ENCODE results near the gene GNPTAB.

GNPTAB gene

DNA sequence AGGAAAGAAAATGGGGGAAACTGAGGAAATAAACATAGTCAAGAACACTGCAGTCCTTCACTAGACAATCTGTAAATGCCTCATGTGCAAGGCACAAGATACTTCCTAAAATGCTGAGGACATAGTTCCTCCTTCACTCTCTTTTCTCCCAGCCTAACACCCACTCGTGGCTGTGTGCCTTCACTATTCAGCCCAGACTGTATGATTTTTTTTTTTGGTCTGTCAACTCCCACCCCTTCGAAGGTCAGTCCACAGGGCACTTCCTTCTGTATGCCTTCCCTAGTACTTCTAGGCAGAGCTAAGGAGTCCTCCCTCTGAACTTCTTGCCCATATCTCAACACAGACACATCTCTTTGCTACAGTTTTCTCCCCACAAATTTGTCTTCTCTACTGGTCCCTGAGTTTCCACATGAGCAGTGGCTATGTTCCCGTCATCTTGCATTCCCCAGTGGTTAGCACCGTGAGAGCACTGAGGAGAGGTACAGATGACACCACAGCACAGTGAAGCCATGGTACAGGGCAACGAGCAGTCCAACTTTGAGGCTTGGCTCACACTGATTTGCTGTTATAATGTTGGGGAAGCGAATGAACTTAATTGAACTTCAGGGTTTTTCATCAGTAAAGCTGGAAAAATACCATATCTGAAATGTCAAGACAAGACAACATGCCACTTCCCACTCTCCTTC, 67.4 kb downstream of the GNPTAB start:
- no peak for DNase-seq (ENCODE audit: extremely low spot score)
- TF ChIP-seq FOXK2 (IDR thresholded peaks at IDR 0.05) = no peak
- no peak for TF ChIP-seq FOXA1 (IDR thresholded peaks at IDR 0.05)
- TF ChIP-seq PKNOX1 (IDR thresholded peaks at IDR 0.05) = no peak
- no peak for TF ChIP-seq TARDBP (IDR thresholded peaks at IDR 0.05)
- no peak for TF ChIP-seq ZNF384 (IDR thresholded peaks at IDR 0.05)
- TF ChIP-seq BHLHE40 (IDR thresholded peaks at IDR 0.05; ENCODE audit: borderline replicate concordance) = no peak
- no peak for TF ChIP-seq FOXM1 (IDR thresholded peaks at IDR 0.05; ENCODE audit: borderline replicate concordance)
- TF ChIP-seq ELF4 (IDR thresholded peaks at IDR 0.05) = no peak
- TF ChIP-seq NFRKB (IDR thresholded peaks at IDR 0.05) = no peak
- no peak for TF ChIP-seq SP1 (IDR thresholded peaks at IDR 0.05)
- no peak for TF ChIP-seq LEF1 (IDR thresholded peaks at IDR 0.05; ENCODE audit: borderline replicate concordance)
- TF ChIP-seq ARNT (IDR thresholded peaks at IDR 0.05) = no peak
- TF ChIP-seq SUZ12 (IDR thresholded peaks at IDR 0.05) = no peak
- TF ChIP-seq L3MBTL2 (conservative IDR thresholded peaks at IDR 0.05) = no peak
- TF ChIP-seq HDGF (IDR thresholded peaks at IDR 0.05; ENCODE audit: borderline replicate concordance) = no peak
- no peak for TF ChIP-seq CTBP1 (IDR thresholded peaks at IDR 0.05; ENCODE audit: borderline replicate concordance)
- ChIA-PET POLR2A (no interaction called here), CTCF (interaction anchor here (1.1 kb wide), 1 partner anchor 9 kb away, joined by 5 read pairs; no protein-coding TSS in a partner anchor)

DNA sequence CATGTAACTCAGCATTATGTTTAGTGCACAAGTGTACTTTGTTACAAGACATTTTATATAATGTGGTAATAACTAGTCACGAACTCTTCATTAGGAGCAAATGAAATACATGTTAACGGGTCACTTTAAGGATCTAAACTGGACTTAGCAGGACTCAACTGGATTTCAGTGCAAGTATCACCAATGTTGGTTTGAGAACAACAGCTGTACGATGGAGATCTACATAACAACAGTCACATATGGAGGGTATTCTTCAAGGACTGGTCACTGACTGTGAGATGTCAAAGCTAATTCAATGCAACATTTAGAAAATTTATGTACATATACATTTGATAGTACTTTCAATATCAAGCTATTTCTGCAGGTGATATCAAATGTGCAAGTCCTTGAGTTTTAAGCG, 69.0 kb downstream of the GNPTAB start:
- ChIA-PET POLR2A (no interaction called here), CTCF (no interaction called here)
- DNase-seq (ENCODE audit: extremely low spot score) = no peak
- TF ChIP-seq TARDBP (IDR thresholded peaks at IDR 0.05) = no peak
- no peak for TF ChIP-seq ARNT (IDR thresholded peaks at IDR 0.05)
- no peak for TF ChIP-seq BHLHE40 (IDR thresholded peaks at IDR 0.05; ENCODE audit: borderline replicate concordance)
- no peak for TF ChIP-seq SUZ12 (IDR thresholded peaks at IDR 0.05)
- no peak for TF ChIP-seq PKNOX1 (IDR thresholded peaks at IDR 0.05)
- no peak for TF ChIP-seq SP1 (IDR thresholded peaks at IDR 0.05)
- TF ChIP-seq HDGF (IDR thresholded peaks at IDR 0.05; ENCODE audit: borderline replicate concordance) = no peak

DNA sequence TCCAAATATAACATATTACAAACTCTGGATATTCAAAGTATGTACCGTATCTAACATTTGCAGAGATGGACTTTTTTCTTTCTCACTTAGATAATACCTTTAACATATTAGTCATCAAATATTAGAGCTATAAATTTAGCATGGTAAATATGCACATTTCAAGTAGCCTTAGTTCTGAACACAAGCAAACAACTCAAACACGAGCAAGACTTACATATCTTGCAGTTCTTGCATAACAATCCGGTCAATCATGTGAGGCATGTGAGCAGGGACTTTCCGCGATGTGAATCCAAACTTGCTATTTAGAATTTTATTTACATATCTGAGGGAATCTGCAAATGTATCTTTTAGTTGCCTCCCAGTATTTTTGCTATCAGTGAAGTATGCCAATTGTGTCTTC, 69.4 kb downstream of the GNPTAB start:
- CTCF ChIA-PET = no interaction called here
- POLR2A ChIA-PET = no interaction called here
- no peak for DNase-seq (ENCODE audit: extremely low spot score)
- TF ChIP-seq ELF4 (IDR thresholded peaks at IDR 0.05) (no peak), SP1 (IDR thresholded peaks at IDR 0.05) (no peak), NFRKB (IDR thresholded peaks at IDR 0.05) (no peak), ARNT (IDR thresholded peaks at IDR 0.05) (no peak)

DNA sequence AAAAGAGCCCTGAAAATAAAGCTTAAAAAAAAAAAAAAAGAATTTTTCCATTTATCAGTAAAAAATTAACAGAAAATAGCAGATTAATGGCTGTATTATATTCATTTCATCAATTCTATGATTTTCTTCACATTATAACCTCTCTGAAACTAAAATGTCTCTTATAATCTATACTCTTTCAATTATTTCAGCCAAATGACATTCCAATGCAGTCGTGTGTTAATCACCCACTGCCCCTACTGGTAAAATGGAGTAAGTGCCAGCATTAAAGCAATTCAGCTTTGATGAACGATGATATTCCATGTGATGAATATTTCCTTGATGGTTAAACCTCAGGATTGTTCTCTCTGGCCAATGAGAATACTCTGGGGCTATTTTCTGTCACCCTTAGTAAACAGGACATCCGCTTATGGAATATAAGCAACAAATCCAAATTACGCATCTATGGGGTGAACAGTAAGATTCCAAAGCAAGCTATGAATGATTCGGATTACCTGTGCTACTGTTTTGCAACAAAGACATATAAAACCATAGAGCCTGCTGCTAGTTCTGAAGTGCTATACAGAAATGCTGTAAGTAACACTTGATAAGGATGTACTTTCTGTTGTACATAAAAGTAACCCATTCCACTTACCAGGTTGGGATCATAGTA, 71.2 kb downstream of the GNPTAB start:
- CTCF ChIA-PET = interaction anchor here (0.6 to 1.2 kb wide), 5 partner anchors 14 to 163 kb away, joined by 3 to 5 read pairs (median 3); no protein-coding TSS in a partner anchor
- TF ChIP-seq SP1 (IDR thresholded peaks at IDR 0.05) (no peak), ZNF384 (IDR thresholded peaks at IDR 0.05) (0 out of 2 replicates have a peak, but pooled peaks have one; percentile 36)
- POLR2A ChIA-PET = no interaction called here
- DNase-seq (ENCODE audit: extremely low spot score) = peak; percentile 55

GRCh38 chr12:101750152-101750551, 80.6 kb downstream of the GNPTAB start:
- ChIA-PET CTCF (no interaction called here), POLR2A (no interaction called here)
- DNase-seq (ENCODE audit: extremely low spot score) = no peak

DNA sequence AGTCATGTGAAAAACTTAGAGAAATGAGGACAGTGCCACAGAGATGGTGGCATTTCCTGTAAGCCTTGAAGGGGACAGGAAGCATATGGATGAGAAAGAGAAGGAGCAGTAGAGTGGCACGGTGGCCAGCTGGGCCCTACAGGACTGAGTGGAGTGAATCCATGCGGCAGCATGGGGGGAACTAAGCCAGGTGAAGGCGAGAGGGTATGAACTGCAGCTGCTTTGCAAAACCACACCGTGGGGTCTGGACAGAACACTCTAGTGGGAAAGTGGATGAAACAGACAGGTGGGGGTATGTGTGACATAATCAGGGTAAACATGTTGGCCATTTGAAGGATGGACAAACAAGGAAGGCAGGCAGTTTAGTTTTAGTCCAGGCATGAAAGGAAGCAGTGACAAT, 81.1 kb downstream of the GNPTAB start:
- DNase-seq (ENCODE audit: extremely low spot score) = no peak
- TF ChIP-seq CTBP1 (IDR thresholded peaks at IDR 0.05; ENCODE audit: borderline replicate concordance) (no peak), BHLHE40 (IDR thresholded peaks at IDR 0.05; ENCODE audit: borderline replicate concordance) (no peak), PKNOX1 (IDR thresholded peaks at IDR 0.05) (no peak), TARDBP (IDR thresholded peaks at IDR 0.05) (no peak)
- POLR2A ChIA-PET = no interaction called here
- CTCF ChIA-PET = no interaction called here

More at GRCh38 chr12:101750152-101750551, 80.6 kb downstream of the GNPTAB start:
- TF ChIP-seq BHLHE40 (IDR thresholded peaks at IDR 0.05; ENCODE audit: borderline replicate concordance) (no peak), HDGF (IDR thresholded peaks at IDR 0.05; ENCODE audit: borderline replicate concordance) (no peak), FOXK2 (IDR thresholded peaks at IDR 0.05) (no peak), LEF1 (IDR thresholded peaks at IDR 0.05; ENCODE audit: borderline replicate concordance) (no peak), FOXM1 (IDR thresholded peaks at IDR 0.05; ENCODE audit: borderline replicate concordance) (no peak)

DNA sequence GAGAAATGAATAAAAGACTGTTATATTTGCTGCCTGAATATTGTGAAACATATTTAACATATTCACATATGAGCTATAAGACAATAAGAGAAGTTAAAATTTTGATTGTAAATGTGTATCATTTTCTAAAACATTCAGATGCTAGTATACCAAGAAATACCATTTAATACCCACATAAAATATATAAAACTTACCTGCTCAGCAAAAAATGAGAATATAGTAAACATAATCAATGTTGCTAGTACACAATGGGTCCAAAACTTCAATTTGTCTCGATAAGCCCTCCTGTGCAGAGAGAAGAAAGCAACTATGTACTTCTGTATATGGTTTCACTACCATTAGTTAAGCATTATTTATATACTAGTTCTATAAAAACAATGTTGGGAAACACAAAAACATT, 81.9 kb downstream of the GNPTAB start:
- POLR2A ChIA-PET = no interaction called here
- TF ChIP-seq FOXM1 (IDR thresholded peaks at IDR 0.05; ENCODE audit: borderline replicate concordance) (no peak), NFRKB (IDR thresholded peaks at IDR 0.05) (no peak), TARDBP (IDR thresholded peaks at IDR 0.05) (no peak), ELF4 (IDR thresholded peaks at IDR 0.05) (no peak), HDGF (IDR thresholded peaks at IDR 0.05; ENCODE audit: borderline replicate concordance) (no peak), ZNF384 (IDR thresholded peaks at IDR 0.05) (no peak), SUZ12 (IDR thresholded peaks at IDR 0.05) (no peak), FOXK2 (IDR thresholded peaks at IDR 0.05) (no peak), L3MBTL2 (conservative IDR thresholded peaks at IDR 0.05) (no peak)
- CTCF ChIA-PET = no interaction called here
- no peak for DNase-seq (ENCODE audit: extremely low spot score)
